NCI-H524 treated with DMSO at 0.1 percent for 48 hours (cell line): ENCODE measurements around the gene NFILZ.

Experiments
- DNase-seq: peaks from one replicate; lab custom pipeline; 2025; lab: John Stamatoyannopoulos, UW

NFILZ gene

GRCh38 chr19:8641908-8642547 is 11.6 kb downstream of the NFILZ start:
- DNase-seq: no peak

GRCh38 chr19:8642561-8642960 is 12.1 kb downstream of the NFILZ start:
- no peak for DNase-seq

DNA sequence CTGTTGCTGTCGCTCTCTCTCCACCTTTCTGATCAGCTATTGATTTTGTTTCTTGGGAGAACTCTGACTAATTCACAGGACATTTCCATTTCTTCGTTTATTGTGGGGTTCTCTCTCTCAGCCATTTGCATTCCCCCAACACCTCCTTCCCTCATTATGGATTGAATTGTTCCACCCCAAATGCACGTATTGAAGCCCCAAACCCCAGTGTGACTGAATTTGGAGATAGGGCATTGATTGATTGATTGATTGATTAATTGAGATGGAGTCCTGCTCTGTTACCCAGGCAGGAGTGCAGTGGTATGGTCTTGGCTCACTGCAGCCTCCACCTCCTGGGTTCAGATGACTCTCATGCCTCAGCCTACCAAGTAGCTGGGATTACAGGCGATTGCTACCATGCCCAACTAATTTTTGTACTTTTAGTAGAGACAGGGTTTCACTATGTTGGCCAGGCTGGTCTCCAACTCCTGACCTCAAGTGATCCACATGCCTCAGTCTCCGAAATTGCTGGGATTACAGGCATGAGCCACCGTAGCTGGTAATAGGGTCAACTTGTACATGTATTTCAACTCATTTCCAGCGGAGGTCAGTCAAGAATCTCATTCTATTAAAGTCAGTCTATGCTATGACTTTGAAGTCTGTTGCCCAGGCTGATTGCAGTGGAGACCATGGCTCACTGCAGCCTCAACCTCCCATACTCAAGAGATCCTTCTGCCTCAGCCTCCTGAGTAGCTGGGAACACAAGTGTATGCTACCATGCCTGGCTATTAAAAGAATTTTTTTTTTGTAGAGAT is 13.6 kb downstream of the NFILZ start:
- no peak for DNase-seq

DNA sequence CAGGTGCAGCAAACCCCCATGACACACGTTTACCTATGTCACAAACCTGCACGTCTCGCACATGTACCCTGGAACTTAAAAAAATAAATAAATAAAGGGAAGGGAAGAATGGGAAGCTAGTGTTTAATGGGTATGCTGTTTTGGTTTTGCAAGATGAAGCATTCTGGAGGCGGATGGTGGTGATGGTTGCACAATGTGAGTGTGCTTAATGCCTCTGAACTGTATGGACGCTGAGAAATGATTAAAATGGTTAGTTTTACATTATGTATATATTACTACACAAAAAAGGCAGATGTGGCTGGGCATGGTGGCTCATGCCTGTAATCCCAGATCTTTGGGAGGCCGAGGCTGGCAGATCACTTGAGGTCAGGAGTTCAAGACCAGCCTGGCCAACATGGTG is 17.8 kb downstream of the NFILZ start:
- DNase-seq: no peak

- no peak for DNase-seq
Measured at GRCh38 chr19:8654591-8655339, 24.3 kb downstream of the NFILZ start.

- DNase-seq: no peak
Measured at GRCh38 chr19:8655340-8655709, 24.9 kb downstream of the NFILZ start.

GRCh38 chr19:8657869-8658268 is 27.4 kb downstream of the NFILZ start:
- no peak for DNase-seq

DNA sequence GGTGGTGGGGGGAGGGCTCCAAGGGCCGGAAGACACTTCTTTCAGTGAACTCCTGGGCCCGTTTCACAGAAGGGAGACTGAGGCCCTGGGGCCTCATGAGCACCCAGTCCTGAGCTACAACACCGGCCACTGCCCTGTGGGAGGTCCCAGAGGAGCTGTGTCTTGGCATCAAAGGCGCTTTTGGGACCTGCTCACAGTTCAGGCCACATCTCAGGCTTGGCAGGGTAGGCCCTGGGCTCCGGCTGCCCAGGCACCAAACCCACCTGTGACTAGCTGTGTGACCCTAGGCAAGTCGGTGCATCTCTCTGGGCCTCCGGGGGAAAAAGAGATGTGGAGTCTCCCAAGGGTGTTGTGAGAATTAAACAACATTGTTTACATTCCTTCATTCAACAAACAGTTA is 29.5 kb downstream of the NFILZ start:
- no peak for DNase-seq

- DNase-seq: no peak
Measured at GRCh38 chr19:8662263-8662662, 31.8 kb downstream of the NFILZ start.

DNA sequence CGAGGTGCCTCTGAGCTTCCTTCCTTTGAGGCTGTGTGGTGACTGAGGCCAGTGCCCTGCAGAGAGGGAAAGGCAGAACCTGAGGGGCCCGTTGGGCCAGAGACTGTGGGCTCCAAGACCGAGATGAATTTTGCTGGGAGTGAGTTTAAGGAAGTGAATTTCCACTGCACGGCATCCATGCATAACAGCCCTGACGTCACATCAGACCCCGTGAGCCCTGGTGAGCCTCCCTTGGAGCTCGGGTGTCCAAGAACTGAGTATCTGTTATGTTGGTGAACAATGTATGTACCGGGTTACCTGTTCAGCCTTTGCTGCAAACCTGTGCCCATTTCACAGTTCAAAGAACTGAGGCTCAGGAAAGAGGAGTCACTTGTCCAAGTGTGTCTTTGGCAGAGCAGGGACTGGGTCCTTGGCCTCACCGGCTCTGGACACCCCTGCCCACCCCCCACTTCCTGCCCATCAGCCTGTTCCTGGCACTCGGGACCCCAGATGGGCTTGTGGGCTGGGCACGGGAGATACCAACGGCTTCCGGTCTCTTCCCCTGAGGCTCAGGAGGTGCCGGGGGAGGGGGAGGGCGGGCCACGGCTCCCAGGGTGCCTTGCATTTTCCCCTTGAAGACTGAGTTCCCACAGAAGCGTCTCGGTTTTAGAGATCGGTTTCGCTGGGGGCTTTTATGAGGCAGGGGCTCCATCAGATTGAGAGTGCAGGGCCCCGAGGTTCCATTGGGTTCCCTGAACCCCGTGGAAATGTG is 33.7 kb downstream of the NFILZ start:
- no peak for DNase-seq

GRCh38 chr19:8664671-8665057 is 34.2 kb downstream of the NFILZ start:
- DNase-seq: no peak

DNA sequence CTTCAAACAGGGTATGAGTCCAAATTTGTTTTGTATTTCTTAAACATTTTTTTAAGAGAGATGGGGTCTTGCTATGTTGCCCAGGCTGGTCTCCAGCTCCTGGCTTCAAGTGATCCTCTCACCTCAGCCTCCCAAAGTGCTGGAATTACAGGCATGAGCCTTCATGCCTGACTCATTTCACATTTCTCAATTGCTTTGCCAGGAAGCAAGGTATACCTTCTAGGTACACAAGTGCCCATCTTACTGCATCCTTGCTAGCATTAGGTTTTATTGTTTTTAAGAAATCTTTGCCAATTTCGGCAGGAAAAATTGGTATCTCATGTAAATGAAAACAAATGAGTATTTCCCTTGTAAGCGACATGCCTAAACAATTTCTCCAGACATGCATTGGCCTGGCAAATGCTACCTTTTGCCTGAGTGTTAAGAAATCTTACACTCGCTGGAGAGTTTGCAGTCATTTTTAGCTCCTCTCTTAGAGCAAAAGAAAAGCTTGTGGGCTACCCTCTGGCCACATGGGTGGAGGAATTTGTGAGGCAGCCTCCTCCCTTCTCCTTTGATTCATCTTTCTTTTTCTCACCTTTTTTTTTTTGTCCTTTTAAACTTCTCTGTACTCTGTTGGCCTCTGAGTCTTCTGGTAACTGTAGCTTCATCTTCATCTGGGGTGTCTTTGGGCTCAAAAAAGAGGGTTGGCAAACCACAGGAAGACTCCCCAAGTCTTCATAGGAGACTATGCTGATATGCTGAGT is 35.2 kb downstream of the NFILZ start:
- DNase-seq: no peak

GRCh38 chr19:8666814-8667405 is 36.5 kb downstream of the NFILZ start:
- no peak for DNase-seq

- DNase-seq: no peak
Measured at GRCh38 chr19:8673276-8673891, 43.0 kb downstream of the NFILZ start.

- DNase-seq: no peak
Measured at GRCh38 chr19:8675066-8675465, 44.6 kb downstream of the NFILZ start.

- no peak for DNase-seq
Measured at GRCh38 chr19:8678244-8678807, 47.9 kb downstream of the NFILZ start.
